Superior temporal gyrus (tissue), 1 donor: ENCODE data around the gene RFPL1.
"Not testable (repeated sequence)": the region's sequence is repeated elsewhere in the genome, so short reads cannot be mapped to it uniquely, and the experiment has no call there.

ENCODE experiments used
- DNase-seq: peaks from one replicate; pipeline ENCODE4 v3.0.0-alpha.2; 2016; ENCODE audit errors: extremely low spot score

Gene RFPL1

DNA sequence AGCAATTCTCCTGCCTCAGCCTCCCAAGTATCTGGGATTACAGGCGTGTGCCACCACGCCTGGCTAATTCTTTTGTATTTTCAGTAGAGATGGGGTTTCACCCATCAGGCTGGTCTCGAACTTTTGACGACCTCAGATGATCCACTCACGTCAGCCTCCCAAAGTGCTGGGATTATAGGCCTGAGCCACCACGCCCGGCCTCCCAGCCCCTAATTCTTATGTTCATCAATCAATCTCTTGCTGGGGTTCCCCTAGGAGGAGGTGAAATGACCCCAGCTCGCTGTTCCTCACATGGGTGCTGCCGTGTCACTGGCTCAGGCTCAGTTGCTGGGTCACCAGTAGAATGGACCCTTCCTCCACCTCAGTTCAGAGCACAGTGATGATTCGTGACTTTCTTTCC is at the start of gene RFPL1:
Gene RFPL1 (plus strand): TSS at position 301 of the 400 bp plus-strand sequence.
- DNase-seq: not testable (repeated sequence)

GRCh38 chr22:29388759-29389090 is 49.7 kb upstream of the RFPL1 start:
- no peak for DNase-seq

GRCh38 chr22:29390270-29390669 is 48.1 kb upstream of the RFPL1 start:
- no peak for DNase-seq

DNA sequence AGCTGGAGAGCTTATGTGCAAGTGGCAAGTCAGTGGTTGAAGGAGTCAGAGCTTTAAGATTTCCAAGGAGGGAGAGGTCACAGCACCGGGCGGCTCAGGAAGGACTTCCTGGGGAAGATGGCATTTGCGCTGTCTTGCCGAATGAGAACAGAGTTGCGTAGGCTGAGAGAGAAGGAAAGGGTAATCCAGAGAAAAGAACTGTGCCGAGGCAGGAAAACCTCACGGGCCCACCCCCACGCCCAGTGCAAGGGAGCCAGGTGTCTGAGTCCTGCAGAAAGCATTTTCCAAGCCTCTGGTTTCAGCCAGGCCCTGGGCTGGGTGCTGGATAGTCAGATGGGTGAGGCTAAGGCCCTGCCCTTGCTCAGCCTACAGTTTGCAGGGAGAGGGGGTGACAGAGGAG is 46.8 kb upstream of the RFPL1 start:
- DNase-seq: no peak

GRCh38 chr22:29393019-29393608 is 45.3 kb upstream of the RFPL1 start:
- no peak for DNase-seq

GRCh38 chr22:29394931-29395581 is 43.3 kb upstream of the RFPL1 start:
- DNase-seq: peak; percentile 89

DNA sequence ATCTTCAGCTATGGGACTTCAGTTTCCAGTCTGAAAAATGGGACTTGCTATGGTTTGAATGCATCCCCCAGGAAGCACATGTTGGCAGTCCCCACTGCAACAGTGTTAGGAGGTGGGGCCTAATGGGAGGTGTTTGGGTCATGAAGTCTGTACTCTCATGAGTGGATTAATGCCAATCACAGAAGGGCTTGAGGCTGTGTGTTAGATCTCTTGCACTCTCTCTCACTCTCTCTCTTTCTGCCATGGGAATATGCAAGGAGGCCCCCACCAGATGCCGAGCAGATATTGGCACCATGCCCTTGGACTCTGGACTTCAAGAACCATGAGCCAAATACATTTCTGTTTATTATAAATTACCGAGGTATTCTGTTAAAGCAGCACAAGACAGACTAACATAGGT is 42.3 kb upstream of the RFPL1 start:
- no peak for DNase-seq

DNA sequence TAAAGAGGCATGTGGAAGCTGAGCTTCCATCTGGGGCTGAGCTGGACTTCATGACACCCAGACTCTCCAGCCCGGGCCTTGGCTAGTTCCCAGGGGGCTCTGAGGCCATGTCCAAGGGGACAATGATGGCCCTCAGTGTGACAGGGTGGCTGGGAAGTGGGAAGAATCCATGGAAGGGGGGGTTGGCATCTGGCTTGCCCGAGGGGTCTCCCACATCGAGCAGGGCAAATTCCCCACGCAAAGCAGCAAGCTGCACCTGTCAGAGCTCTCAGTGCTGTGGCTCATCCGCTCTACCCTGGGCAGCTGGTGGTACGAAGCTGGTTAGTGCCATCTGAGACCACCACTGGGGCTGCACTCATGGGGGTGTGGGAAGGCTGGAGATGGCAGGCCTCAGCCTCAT is 40.6 kb upstream of the RFPL1 start:
- DNase-seq: no peak

GRCh38 chr22:29400576-29400975 is 37.8 kb upstream of the RFPL1 start:
- DNase-seq: no peak

DNA sequence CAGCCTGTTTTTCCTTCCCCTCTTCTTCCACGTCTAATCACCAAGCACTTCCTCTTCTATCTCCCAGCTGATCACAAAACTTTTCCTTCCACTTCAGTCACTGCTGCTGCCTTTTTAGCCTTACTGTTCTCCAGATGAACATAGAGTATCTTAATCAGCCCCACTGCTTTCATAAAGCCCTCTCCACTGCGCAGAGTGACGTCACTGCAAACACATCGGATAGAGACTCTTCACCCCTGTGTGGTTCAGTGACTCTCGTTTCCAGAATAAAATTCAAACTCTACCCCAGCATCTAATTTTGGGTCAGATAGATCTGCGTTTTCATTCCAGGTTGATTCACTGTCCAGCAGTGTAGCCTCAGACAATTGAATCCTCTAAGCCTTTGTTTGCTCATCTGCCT is 36.8 kb upstream of the RFPL1 start:
- DNase-seq: not testable (repeated sequence)

DNA sequence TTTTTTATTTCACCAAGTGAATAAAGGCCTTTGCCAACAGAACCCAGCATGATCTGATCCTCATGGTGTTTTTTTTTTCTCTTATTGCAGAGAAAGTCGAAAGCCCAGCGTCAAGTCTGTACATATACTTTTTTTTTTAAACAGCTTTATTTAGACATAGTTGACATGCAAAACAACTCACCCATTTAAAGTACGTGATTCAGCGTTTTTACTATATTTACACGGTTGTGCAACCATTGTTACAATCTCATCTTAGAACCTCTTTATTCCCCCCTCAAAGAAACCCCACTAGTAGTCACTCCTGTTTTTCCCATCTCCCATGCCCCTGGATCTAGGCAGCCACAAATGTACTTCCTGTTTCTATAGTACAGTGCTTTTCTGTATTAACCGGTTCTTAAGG is 29.4 kb upstream of the RFPL1 start:
- no peak for DNase-seq

GRCh38 chr22:29411569-29412211 is 26.7 kb upstream of the RFPL1 start:
- DNase-seq: not testable (repeated sequence)

DNA sequence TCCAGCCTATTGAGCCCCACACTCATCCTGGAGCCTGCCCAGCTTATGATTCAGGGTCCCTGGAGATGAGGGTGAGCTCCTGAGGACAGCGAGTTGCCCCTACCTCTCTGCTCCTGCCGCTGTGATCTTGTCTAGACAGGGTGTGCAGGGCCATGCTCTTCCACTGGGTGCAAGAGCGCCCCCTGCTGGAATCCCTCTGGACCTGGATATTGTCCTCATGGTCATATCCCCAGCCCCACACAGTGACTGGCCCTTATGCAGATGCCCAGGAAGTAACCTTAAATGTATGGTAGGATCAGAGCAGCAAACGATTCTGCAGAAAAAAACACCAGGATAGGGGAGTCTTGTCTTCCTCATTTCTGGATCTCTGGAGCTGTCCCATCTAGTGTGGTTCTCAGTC is 25.6 kb upstream of the RFPL1 start:
- not testable (repeated sequence) for DNase-seq

GRCh38 chr22:29414951-29415591 is 23.3 kb upstream of the RFPL1 start:
- DNase-seq: not testable (repeated sequence)

GRCh38 chr22:29418704-29419103 is 19.7 kb upstream of the RFPL1 start:
- DNase-seq: not testable (repeated sequence)

- no peak for DNase-seq
Measured at GRCh38 chr22:29426476-29426875, 11.9 kb upstream of the RFPL1 start.

GRCh38 chr22:29427176-29427760 is 11.1 kb upstream of the RFPL1 start:
- DNase-seq: no peak

GRCh38 chr22:29431986-29432385 is 6.4 kb upstream of the RFPL1 start:
- DNase-seq: no peak

DNA sequence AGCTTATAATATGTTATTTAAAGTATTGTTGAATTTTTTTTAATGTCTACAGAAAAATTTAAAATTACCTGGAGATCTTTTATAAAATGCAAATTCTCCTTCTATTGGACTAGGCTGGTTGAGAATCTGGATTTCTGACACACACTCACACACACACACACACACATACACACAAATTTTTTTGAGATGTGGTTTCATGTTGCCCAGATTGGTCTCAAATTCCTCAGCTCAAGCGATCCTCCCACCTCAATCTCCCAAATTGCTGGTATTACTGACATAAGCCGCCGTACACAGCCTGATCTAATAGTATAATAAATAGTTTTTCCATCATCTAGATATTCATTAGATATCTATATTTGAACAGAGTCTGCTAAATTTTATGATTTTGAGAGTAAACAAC is 4.5 kb upstream of the RFPL1 start:
- no peak for DNase-seq

DNA sequence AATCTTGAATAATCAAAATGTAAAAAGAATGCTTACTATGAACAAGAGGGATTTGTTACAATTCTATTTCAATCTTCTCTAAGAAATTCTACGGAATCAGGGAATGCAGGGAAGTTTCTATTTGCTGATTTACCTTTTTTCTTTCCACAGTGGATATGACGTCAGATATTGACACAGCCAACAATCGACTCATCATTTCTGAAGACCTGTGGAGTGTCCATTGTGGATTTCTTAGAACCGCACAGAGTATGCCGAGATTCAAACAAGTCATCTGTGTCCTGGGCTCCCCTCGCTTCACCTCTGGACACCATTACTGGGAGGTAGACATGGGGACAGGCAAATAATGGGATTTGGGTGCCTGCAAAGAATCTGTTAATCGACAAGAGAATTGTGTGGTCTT is 4.1 kb upstream of the RFPL1 start:
- DNase-seq: no peak

- DNase-seq: no peak
Measured at GRCh38 chr22:29435236-29436136, 2.9 kb upstream of the RFPL1 start.
